Measurements from ENCODE around the gene INSM1. TPM values are rescaled to one million over a fixed set of nuclear protein-coding genes. Genes with fewer than 3 reads are reported as not detected.

Gene INSM1
- polyA plus RNA-seq, 1 of the 3 experiments (the other 2 are of a cell fraction): not detected

DNA sequence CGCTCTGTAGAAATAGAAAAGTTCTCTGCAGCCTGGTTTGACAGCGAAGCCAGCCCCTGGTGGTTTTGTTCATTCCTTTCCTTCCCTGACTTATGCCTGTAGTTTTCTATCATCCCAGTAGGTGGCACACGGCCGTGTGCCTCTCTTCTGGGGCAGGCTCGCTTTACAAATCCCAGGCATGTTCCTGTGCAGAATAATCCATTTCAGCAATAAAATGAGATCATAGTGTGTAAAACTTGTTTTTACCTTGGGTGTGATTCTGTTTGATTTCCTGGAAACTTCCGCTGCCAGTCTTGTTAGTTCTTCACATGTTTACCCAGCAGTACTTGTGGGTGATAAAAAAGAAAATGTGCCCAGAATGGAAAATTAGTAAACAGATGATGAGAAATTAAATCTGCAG lies 7.4 kb upstream of the INSM1 start:
- peak; percentile 79 for DNase-seq
- 1% methylated on average over 6 of the region's 6 CpGs for WGBS (ENCODE audit: low lambda C conversion rate)
- H3K9ac ChIP-seq: no peak overlapping the region
- H4K20me1 ChIP-seq (ENCODE audit: insufficient read depth): no peaks in the 10 kb centered on the region
- no peak overlapping the region for H3K27ac ChIP-seq (ENCODE audit: low read depth in 2 of 2, low read length in 1 of 2)
- no peaks in the 10 kb centered on the region for H3K36me3 ChIP-seq (replicated peaks in 1 of 2; ENCODE audit: control insufficient read depth in 1 of 2, insufficient read depth in 2 of 2, low read length in 1 of 2)
- ChIA-PET POLR2A (no interaction called here), CTCF (interaction anchor here (0.9 to 5.5 kb wide), 15 partner anchors 10 to 276 kb away, joined by 3 to 36 read pairs (median 4); no protein-coding TSS in a partner anchor)
- H3K9me3 ChIP-seq: no peaks in the 10 kb centered on the region
- no peak overlapping the region for H2AFZ ChIP-seq (ENCODE audit: low read depth)
- no peaks in the 10 kb centered on the region for H3K4me1 ChIP-seq (ENCODE audit: control insufficient read depth in 1 of 2, insufficient read depth in 2 of 2, low read depth in 1 of 2, low read length in 1 of 2)
- H3K27me3 ChIP-seq (ENCODE audit: insufficient read depth): peaks cover 44% of the 10 kb centered on the region
- H3K79me2 ChIP-seq (ENCODE audit: insufficient read depth): no peaks in the 10 kb centered on the region
- H3F3A ChIP-seq (replicated peaks; ENCODE audit: insufficient read depth): no peaks in the 10 kb centered on the region
- TF ChIP-seq GATA2 (CRISPR knock-in tag; IDR thresholded peaks at IDR 0.05): no peak
- TF ChIP-seq RFX5 (IDR thresholded peaks at IDR 0.05; ENCODE audit: low read length): no peak
- no peak for TF ChIP-seq TAF1 (IDR thresholded peaks at IDR 0.05; ENCODE audit: borderline replicate concordance, low read depth, low read length)
- no peak for TF ChIP-seq RXRA (IDR thresholded peaks at IDR 0.05; ENCODE audit: borderline replicate concordance, low read depth)
- TF ChIP-seq, protein P1, sequence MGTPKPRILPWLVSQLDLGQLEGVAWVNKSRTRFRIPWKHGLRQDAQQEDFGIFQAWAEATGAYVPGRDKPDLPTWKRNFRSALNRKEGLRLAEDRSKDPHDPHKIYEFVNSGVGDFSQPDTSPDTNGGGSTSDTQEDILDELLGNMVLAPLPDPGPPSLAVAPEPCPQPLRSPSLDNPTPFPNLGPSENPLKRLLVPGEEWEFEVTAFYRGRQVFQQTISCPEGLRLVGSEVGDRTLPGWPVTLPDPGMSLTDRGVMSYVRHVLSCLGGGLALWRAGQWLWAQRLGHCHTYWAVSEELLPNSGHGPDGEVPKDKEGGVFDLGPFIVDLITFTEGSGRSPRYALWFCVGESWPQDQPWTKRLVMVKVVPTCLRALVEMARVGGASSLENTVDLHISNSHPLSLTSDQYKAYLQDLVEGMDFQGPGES (IDR thresholded peaks at IDR 0.05; ENCODE audit: low read depth, low read length): no peak
- TF ChIP-seq NFIC (IDR thresholded peaks at IDR 0.05; ENCODE audit: borderline replicate concordance): no peak
- no peak for TF ChIP-seq RCOR1 (IDR thresholded peaks at IDR 0.05; ENCODE audit: low read length)
- TF ChIP-seq SIN3A (IDR thresholded peaks at IDR 0.05; ENCODE audit: borderline replicate concordance, low read depth, low read length): no peak
- TF ChIP-seq NRF1 (IDR thresholded peaks at IDR 0.05; ENCODE audit: low read depth, low read length): no peak
- 0 out of 2 replicates have a peak, but pooled peaks have one; percentile 33 for TF ChIP-seq MXI1 (IDR thresholded peaks at IDR 0.05; ENCODE audit: low read depth, low read length)
- no peak for TF ChIP-seq EP300 (IDR thresholded peaks at IDR 0.05; ENCODE audit: borderline replicate concordance in 1 of 2, low read depth in 1 of 2, low read length in 1 of 2)
- TF ChIP-seq, protein P2, sequence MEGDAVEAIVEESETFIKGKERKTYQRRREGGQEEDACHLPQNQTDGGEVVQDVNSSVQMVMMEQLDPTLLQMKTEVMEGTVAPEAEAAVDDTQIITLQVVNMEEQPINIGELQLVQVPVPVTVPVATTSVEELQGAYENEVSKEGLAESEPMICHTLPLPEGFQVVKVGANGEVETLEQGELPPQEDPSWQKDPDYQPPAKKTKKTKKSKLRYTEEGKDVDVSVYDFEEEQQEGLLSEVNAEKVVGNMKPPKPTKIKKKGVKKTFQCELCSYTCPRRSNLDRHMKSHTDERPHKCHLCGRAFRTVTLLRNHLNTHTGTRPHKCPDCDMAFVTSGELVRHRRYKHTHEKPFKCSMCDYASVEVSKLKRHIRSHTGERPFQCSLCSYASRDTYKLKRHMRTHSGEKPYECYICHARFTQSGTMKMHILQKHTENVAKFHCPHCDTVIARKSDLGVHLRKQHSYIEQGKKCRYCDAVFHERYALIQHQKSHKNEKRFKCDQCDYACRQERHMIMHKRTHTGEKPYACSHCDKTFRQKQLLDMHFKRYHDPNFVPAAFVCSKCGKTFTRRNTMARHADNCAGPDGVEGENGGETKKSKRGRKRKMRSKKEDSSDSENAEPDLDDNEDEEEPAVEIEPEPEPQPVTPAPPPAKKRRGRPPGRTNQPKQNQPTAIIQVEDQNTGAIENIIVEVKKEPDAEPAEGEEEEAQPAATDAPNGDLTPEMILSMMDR (IDR thresholded peaks at IDR 0.05): peak; percentile 79
- TF ChIP-seq, protein P3, sequence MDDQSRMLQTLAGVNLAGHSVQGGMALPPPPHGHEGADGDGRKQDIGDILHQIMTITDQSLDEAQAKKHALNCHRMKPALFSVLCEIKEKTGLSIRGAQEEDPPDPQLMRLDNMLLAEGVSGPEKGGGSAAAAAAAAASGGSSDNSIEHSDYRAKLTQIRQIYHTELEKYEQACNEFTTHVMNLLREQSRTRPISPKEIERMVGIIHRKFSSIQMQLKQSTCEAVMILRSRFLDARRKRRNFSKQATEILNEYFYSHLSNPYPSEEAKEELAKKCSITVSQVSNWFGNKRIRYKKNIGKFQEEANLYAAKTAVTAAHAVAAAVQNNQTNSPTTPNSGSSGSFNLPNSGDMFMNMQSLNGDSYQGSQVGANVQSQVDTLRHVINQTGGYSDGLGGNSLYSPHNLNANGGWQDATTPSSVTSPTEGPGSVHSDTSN (IDR thresholded peaks at IDR 0.05): no peak
- no peak for TF ChIP-seq FOXJ3 (CRISPR knock-in tag; IDR thresholded peaks at IDR 0.05)
- TF ChIP-seq FOXM1 (IDR thresholded peaks at IDR 0.05; ENCODE audit: low read depth): no peak
- no peak for TF ChIP-seq EZH2phosphoT487 (IDR thresholded peaks at IDR 0.05; ENCODE audit: borderline replicate concordance, low read depth)
- TF ChIP-seq, protein P4, sequence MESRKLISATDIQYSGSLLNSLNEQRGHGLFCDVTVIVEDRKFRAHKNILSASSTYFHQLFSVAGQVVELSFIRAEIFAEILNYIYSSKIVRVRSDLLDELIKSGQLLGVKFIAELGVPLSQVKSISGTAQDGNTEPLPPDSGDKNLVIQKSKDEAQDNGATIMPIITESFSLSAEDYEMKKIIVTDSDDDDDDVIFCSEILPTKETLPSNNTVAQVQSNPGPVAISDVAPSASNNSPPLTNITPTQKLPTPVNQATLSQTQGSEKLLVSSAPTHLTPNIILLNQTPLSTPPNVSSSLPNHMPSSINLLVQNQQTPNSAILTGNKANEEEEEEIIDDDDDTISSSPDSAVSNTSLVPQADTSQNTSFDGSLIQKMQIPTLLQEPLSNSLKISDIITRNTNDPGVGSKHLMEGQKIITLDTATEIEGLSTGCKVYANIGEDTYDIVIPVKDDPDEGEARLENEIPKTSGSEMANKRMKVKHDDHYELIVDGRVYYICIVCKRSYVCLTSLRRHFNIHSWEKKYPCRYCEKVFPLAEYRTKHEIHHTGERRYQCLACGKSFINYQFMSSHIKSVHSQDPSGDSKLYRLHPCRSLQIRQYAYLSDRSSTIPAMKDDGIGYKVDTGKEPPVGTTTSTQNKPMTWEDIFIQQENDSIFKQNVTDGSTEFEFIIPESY (IDR thresholded peaks at IDR 0.05; ENCODE audit: borderline replicate concordance, low read depth): no peak
- TF ChIP-seq, protein P5, sequence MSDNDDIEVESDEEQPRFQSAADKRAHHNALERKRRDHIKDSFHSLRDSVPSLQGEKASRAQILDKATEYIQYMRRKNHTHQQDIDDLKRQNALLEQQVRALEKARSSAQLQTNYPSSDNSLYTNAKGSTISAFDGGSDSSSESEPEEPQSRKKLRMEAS (IDR thresholded peaks at IDR 0.05; ENCODE audit: low read depth): no peak
- peak; percentile 89 for TF ChIP-seq SMC3 (IDR thresholded peaks at IDR 0.05; ENCODE audit: low read depth, low read length)
- peak; percentile 81 for TF ChIP-seq RAD21 (IDR thresholded peaks at IDR 0.05; ENCODE audit: low read length)
- TF ChIP-seq FOSL2 (IDR thresholded peaks at IDR 0.05; ENCODE audit: borderline replicate concordance, low read depth): no peak
- TF ChIP-seq, protein P6, sequence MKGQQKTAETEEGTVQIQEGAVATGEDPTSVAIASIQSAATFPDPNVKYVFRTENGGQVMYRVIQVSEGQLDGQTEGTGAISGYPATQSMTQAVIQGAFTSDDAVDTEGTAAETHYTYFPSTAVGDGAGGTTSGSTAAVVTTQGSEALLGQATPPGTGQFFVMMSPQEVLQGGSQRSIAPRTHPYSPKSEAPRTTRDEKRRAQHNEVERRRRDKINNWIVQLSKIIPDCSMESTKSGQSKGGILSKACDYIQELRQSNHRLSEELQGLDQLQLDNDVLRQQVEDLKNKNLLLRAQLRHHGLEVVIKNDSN (IDR thresholded peaks at IDR 0.05; ENCODE audit: borderline replicate concordance, low read depth): no peak
- TF ChIP-seq TCF12 (IDR thresholded peaks at IDR 0.05): no peak
- H3K4me3 ChIP-seq (ENCODE audit: low read depth in 2 of 2, low read length in 1 of 2): peak overlapping the region in 1 of 2 experiments; percentile 36; a peak in 1 of 4 replicates
- no peak overlapping the region for H3K4me2 ChIP-seq
- no peaks in the 10 kb centered on the region for H3K9me2 ChIP-seq

All from SK-N-SH (cell line).